ENCODE results near the gene ASXL3. TPM values are rescaled to one million over a fixed set of nuclear protein-coding genes. Genes with fewer than 3 reads are reported as not detected.

ASXL3 gene
- total and polyA plus RNA-seq, 2 donors (not counting 1 experiment from before 2014, with no cell fraction given) = 0.02 TPM; not detected in 1

DNA sequence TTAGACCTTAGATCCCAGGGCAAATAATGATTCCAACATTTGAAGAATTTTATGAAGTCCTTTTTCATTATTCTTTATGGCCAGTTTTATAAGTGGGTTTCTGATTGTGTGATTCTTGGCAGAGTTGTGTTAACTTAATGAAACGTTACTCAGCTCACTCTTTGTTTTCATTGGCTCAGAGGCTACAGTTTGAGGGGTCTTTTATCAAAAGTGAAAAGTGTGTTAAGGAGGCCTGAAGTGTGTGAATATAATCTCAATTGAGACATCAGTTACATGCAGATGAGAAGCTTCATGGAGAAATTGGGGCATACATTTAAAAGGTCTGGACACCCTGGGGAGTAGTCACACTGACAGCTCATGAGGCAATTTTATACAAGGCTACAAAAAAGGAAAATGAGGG, 74.6 kb downstream of the ASXL3 start:
- Mint-ChIP-seq H3K4me1 (no peaks in the 10 kb centered on the region), H3K27me3 (no peaks in the 10 kb centered on the region), H3K27ac (no peak overlapping the region), H3K9me3 (ENCODE audit: insufficient read depth) (no peaks in the 10 kb centered on the region), H3K4me3 (no peak overlapping the region)
- ATAC-seq (ENCODE audit: low read depth) = no peak
- H3K4me1 ChIP-seq (ENCODE audit: control insufficient read depth in 2 of 2, insufficient read depth in 2 of 2, low read length in 2 of 2) = no peaks in the 10 kb centered on the region
- H3K4me2 ChIP-seq (replicated peaks; ENCODE audit: low read depth, low read length, poor library complexity, severe bottlenecking) = no peak overlapping the region
- CTCF ChIA-PET = no interaction called here
- no peak overlapping the region for H3K9ac ChIP-seq (ENCODE audit: low read length)
- H3K79me2 ChIP-seq (ENCODE audit: control insufficient read depth, insufficient read depth, low read length) = no peaks in the 10 kb centered on the region
- H3K36me3 ChIP-seq (replicated peaks in 1 of 2; ENCODE audit: control extremely low read depth in 1 of 2, control insufficient read depth in 1 of 2, extremely low read depth in 1 of 2, insufficient read depth in 2 of 2, low read length in 1 of 2) = no peaks in the 10 kb centered on the region
- intact Hi-C loops (cut with micrococcal nuclease) = no loop called here
- DNase-seq = no peak
- H3K9me3 ChIP-seq (ENCODE audit: control extremely low read depth in 1 of 3, control insufficient read depth in 2 of 3, insufficient read depth in 1 of 3, low read length in 2 of 3) = no peaks in the 10 kb centered on the region
- H3K27me3 ChIP-seq (replicated peaks in 1 of 4; ENCODE audit: control extremely low read depth in 1 of 4, control insufficient read depth in 3 of 4, insufficient read depth in 4 of 4, low read length in 3 of 4) = no peaks in the 10 kb centered on the region
- H4K20me1 ChIP-seq (ENCODE audit: control insufficient read depth, insufficient read depth, low read length, poor library complexity, severe bottlenecking) = no peaks in the 10 kb centered on the region
- 40% methylated on average over 1 of the region's 1 CpG for WGBS (ENCODE audit: insufficient coverage)
- POLR2A ChIA-PET = no interaction called here
- no peak for TF ChIP-seq EZH2 (IDR thresholded peaks at IDR 0.05; ENCODE audit: borderline replicate concordance, insufficient read depth, low read depth, low read length, poor library complexity, severe bottlenecking)
- TF ChIP-seq, protein P1, sequence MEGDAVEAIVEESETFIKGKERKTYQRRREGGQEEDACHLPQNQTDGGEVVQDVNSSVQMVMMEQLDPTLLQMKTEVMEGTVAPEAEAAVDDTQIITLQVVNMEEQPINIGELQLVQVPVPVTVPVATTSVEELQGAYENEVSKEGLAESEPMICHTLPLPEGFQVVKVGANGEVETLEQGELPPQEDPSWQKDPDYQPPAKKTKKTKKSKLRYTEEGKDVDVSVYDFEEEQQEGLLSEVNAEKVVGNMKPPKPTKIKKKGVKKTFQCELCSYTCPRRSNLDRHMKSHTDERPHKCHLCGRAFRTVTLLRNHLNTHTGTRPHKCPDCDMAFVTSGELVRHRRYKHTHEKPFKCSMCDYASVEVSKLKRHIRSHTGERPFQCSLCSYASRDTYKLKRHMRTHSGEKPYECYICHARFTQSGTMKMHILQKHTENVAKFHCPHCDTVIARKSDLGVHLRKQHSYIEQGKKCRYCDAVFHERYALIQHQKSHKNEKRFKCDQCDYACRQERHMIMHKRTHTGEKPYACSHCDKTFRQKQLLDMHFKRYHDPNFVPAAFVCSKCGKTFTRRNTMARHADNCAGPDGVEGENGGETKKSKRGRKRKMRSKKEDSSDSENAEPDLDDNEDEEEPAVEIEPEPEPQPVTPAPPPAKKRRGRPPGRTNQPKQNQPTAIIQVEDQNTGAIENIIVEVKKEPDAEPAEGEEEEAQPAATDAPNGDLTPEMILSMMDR (IDR thresholded peaks at IDR 0.05) = no peak
- no peak overlapping the region for H2AFZ ChIP-seq (ENCODE audit: insufficient read depth, low read depth, low read length, poor library complexity, severe bottlenecking)
- no peak overlapping the region for H3K4me3 ChIP-seq (ENCODE audit: control extremely low read depth in 1 of 5, extremely low read depth in 1 of 5, insufficient read depth in 1 of 5, low read depth in 2 of 5, low read length in 4 of 5)
- no peak overlapping the region for H3K27ac ChIP-seq (ENCODE audit: low read length in 2 of 2)

DNA sequence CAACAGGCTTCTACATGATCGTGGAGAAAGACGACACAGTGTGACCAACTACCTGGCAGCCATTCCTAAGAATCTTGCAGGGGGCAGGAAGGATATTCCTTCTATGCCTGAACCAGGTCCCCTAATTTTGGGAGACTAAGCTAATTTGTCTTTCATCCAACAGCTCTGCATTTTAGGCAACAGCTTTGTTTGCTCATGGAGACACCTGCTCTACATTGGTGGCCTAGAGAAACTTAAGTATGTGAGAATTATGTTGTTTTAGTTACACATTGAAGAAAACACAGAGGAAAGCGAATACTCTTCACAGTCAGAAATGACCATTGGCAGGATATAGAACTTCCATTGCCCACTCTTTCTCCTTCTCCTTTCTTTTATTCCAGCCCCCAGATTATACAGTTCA, 75.2 kb downstream of the ASXL3 start:
- ChIA-PET CTCF (no interaction called here), POLR2A (no interaction called here)
- H3K4me1 ChIP-seq (ENCODE audit: control insufficient read depth in 2 of 2, insufficient read depth in 2 of 2, low read length in 2 of 2) = no peaks in the 10 kb centered on the region
- H4K20me1 ChIP-seq (ENCODE audit: control insufficient read depth, insufficient read depth, low read length, poor library complexity, severe bottlenecking) = no peaks in the 10 kb centered on the region
- DNase-seq (no peak), ATAC-seq (ENCODE audit: low read depth) (no peak)
- H3K79me2 ChIP-seq (ENCODE audit: control insufficient read depth, insufficient read depth, low read length) = no peaks in the 10 kb centered on the region
- no peak overlapping the region for H3K9ac ChIP-seq (ENCODE audit: low read length)
- Mint-ChIP-seq H3K4me1 (no peaks in the 10 kb centered on the region), H3K4me3 (no peak overlapping the region), H3K9me3 (ENCODE audit: insufficient read depth) (no peaks in the 10 kb centered on the region), H3K27me3 (no peaks in the 10 kb centered on the region), H3K27ac (no peak overlapping the region)
- no peak overlapping the region for H3K4me2 ChIP-seq (replicated peaks; ENCODE audit: low read depth, low read length, poor library complexity, severe bottlenecking)
- H3K9me3 ChIP-seq (ENCODE audit: control extremely low read depth in 1 of 3, control insufficient read depth in 2 of 3, insufficient read depth in 1 of 3, low read length in 2 of 3) = no peaks in the 10 kb centered on the region
- no peak overlapping the region for H2AFZ ChIP-seq (ENCODE audit: insufficient read depth, low read depth, low read length, poor library complexity, severe bottlenecking)
- intact Hi-C loops (cut with micrococcal nuclease) = no loop called here
- H3K4me3 ChIP-seq (ENCODE audit: control extremely low read depth in 1 of 5, extremely low read depth in 1 of 5, insufficient read depth in 1 of 5, low read depth in 2 of 5, low read length in 4 of 5) = no peak overlapping the region
- TF ChIP-seq, protein P1 (IDR thresholded peaks at IDR 0.05) = no peak
- TF ChIP-seq EZH2 (IDR thresholded peaks at IDR 0.05; ENCODE audit: borderline replicate concordance, insufficient read depth, low read depth, low read length, poor library complexity, severe bottlenecking) = no peak
- H3K27me3 ChIP-seq (replicated peaks in 1 of 4; ENCODE audit: control extremely low read depth in 1 of 4, control insufficient read depth in 3 of 4, insufficient read depth in 4 of 4, low read length in 3 of 4) = no peaks in the 10 kb centered on the region
- no CpG with 5 or more reads among the region's 3 CpGs for WGBS (ENCODE audit: insufficient coverage)
- H3K36me3 ChIP-seq (replicated peaks in 1 of 2; ENCODE audit: control extremely low read depth in 1 of 2, control insufficient read depth in 1 of 2, extremely low read depth in 1 of 2, insufficient read depth in 2 of 2, low read length in 1 of 2) = no peaks in the 10 kb centered on the region
- H3K27ac ChIP-seq (ENCODE audit: low read length in 2 of 2) = no peak overlapping the region
